Adrenal gland (tissue), 5 donors: ENCODE results near the gene MAEA.

ENCODE experiments used
- CTCF ChIP-seq, 6 experiments: fragments of 450-650 bp in 4 of 6; fragments of 200-600 bp in 2 of 6; sonication (generic) in 1 of 6; IDR thresholded peaks; 1 replicate in 5 of 6; 2 replicates in 1 of 6; pipeline versions ENCODE4 v1.5.1 to v1.8.0; 2016 to 2021; ENCODE audit warnings: antibody characterized with exemption in 6 of 6, mild to moderate bottlenecking in 2 of 6, moderate library complexity in 1 of 6
- POLR2A ChIP-seq, 2 donors: fragments of 450-650 bp; IDR thresholded peaks; one replicate each; pipeline ENCODE4 v1.6.1; 2017; ENCODE audit warnings: antibody characterized with exemption in 2 of 2, mild to moderate bottlenecking in 2 of 2, moderate library complexity in 1 of 2
- donor health status: DM: no; HTN: no; CAD: no.

- TF ChIP-seq CTCF (IDR thresholded peaks at IDR 0.05) (no peak), POLR2A (IDR thresholded peaks at IDR 0.05) (no peak)
Measured at GRCh38 chr4:1329408-1330371, 40.0 kb downstream of the MAEA start.
